Activated CD4-positive, alpha-beta T cell treated with anti-CD3 and anti-CD28 coated beads for 24 hours (primary cell): ENCODE measurements around the gene COL8A2.

Source experiments
- DNase-seq, 2 donors: peaks; one replicate each; pipeline ENCODE4 v3.0.0-alpha.2; 2020; ENCODE audit warnings: low read depth in 2 of 2

COL8A2 gene

DNA sequence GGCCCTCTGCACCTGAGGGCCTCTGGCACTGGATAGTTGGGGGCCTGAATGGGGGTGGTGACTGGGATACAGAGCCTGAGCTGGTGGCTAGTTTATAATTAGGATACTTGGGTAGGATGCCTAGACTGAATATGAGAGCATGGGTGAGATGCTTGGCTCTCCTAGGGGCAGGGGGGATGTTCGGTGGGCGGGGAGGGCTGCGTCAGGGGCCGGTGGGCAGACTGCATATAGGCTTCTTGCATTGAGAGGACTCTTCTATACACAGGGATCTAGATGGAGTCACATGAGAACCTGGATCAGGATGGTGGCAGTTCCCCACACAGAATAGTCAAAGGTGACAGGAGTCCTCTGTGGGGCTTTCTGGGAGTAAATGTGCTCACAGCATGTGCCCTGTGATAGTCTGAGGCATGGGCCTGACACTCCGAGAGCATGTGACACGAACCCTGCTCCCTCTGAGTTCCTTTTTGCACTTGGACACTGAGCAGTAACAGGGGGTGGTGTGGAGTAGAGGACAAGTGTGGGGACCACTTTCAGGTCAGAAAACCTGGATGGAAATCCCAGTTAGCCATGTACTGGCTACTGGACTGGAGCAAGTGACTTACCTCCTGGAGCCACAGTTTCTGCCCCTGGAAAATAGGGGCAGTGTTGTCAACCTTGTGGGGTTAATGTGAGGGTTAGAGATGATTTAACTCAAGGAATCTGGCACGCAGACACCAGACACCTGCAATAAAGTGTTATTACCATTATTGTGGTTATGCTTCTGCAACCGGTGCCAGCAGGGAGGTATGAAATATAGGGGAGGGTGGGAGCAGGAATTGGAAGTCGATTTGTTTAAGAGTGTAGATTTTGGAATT is 33.2 kb upstream of the COL8A2 start:
- DNase-seq = no peak

DNA sequence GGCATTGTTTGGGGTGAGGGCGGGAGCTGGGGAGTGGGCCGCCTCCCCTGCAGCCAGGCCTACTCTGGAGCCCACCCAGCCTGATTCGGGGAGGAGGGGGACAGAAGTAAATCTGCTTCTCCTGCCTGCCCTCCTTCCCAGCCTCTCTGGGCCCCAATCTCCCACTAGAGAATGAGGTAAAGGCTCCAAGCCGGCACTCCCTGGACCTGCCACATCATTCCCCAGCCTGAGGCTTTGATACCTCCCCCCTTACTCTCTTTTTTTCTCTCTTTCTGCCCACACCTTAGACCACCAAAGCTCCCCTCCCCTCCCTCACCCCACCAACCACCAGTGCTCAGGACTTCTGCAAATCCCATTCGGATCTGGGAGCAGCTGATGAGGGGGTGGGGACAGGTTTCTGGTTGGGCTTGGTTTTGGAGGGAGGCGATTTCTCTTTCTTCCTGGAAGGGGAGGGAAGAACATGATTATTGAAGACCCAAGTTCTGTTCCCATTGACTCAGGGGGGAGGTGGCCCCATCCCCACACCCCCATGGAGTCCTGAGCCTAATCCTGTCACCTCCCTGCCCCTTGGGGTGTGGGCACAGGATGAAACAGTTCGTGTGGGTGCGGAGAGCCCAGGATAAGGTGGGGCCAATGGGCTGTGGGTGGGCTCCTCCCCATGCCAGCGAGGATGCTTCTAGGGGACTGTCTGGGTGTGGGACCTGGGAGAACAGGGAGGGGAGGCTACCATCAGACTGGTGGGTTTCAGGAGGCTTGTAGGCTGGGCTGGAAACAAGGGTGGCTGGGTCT is 32.3 kb upstream of the COL8A2 start:
- DNase-seq = no peak

DNA sequence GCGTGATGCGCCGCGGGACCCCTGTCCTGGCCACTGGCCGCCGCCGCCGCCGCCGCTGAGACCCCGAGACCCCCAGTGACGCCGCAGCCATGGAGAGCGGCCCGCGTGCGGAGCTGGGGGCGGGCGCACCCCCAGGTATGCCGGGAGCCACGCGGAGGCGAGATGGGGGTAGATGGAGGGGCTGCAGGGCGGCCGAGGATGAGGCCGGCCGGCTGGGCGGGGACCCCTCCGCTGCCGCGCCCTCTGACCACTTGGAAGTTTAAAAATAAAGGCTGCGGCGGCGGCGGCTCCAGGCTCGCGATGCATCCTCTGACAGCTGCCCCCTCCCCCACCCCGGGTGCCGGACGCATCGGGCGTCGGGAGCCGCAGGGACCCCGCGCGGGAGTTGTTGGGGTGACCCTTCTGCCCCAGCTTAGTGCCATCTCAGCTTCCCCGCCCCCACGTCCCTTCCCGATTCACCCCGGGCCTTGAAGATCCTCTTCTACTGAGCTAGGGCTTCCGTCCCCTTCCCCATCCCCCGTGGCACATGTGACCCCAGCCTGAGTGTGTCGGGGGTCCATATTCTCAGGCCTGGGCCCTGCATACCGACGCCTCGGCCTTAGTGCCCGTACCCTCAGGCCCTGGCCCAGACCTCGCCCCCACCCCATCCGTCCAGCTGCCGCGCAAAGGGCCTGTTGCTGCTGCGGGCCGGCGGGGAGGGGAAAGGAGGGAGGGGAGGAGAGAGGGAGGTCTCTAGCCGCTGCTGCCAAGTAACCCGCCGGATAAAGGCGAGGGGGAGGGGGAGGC is 31.5 kb upstream of the COL8A2 start:
- DNase-seq = peak; percentile 42 to 52

DNA sequence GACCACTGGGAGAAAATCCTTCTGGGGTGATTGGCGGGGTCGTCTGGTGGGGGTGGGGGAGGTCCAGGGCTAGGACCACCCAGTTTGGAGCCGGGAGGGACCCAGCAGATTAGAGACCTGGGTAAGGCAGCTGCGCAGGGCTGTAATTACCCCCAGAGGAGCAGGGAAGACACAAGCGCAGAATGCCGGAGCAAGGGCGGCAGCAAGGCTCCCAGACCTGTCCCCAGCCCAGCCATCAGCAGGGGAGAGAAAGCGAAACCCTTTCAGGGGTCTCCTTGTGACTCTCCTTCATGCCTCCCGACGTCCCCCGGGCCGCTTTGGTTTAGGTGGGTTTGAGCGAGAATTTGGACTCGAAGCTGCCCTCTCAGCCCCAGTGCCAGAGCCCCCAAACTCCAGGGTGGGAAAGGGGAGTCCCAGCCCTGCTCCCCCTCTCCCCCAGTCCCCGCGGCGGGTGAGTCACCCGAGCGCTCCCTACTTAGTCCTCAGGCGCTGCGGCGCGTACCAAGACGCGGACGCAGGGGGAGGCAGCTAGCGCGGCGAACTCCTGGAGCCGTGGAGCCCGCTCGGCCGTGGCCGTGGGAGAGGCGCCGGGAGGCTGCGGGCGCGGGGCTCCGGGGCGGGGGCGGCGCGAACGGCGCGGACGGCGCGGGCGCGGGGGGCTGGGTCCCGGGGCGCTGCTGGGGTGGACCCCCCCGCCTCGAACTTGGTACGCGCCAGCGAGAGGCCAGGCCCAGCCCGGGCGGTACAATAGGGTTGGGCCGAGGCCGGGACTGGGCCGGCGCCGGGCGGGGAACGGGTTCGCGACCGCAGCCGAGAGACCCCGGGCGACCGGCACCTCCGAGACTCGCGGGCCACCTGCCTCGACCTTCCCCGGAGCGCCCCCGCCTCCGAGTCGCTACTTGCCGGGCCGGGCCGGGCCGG is 30.6 kb upstream of the COL8A2 start, which contains the start of gene MAP7D1:
Gene MAP7D1, plus strand, starts transcription at position 753 of the 921 bp plus-strand sequence. CDS start 258 bp downstream, outside the sequence.
- DNase-seq = peak; percentile 75

DNA sequence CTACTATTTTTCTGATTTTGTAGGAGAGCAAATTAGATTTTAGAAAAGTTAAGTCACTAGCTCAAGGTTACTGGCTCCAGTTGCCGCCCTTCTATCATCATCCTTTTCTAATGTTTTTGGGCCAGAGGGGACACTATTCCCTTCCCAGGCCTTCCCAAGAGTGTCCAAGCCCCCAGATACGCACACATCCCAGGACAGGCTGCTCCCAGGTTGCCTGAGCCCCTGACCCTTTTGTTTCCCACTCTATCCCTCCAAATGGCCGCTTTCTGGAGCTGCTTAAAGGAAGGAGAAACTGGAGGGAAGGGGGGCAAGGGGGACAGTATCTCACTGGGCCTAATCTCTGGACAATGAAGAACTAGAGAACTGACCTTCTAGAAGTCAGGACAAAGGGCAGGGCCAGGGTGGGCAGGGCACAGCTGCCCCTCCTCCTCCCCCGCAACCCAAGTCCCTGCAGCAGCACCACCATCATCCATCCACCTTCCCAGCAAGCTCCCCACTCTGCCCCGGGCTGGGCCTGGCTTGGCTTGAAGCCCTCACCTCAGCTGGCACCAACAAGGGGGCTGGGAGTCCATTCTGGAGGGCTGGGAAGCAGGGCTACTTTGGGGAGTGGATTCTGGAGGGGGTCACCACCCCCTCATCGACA is 29.9 kb upstream of the COL8A2 start:
- no peak for DNase-seq

DNA sequence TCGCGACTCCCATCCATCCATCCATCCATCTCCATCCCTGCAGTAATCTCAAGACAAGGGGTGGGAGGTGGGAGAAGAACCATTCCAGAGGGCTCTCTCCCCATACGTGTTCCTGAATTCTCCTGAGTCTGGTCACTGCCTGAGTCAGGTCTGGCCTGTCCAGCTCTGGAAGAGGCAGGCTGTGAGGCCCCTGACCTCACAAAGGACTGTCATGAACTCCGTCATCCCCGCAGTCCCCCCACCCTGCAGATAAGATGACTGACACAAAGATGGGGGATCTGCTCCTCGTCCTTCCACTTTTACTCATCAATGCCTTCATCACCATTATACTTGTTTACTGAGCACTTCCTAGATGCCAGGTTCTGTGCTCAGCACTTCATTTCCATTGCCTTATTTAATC is 29.3 kb upstream of the COL8A2 start:
- DNase-seq = no peak

DNA sequence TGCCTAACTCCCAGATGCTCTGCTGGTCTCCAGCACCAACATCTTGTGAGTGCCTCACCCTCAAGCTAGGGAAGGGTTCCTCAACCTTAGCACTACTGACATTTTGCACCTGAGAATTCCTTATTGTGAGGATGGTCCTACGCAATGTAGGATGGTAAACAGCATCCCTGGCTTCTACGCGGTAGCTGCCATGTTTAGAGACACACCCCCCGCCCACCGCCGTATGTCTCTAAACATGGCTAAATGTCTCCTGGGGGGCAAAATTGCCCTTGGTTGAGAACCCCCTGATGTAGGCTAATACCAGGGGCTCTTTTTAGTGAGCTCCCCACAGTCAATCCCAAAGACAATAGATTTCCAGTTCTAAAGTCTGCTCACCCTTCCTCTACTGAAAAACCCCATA is 28.5 kb upstream of the COL8A2 start:
- no peak for DNase-seq

DNA sequence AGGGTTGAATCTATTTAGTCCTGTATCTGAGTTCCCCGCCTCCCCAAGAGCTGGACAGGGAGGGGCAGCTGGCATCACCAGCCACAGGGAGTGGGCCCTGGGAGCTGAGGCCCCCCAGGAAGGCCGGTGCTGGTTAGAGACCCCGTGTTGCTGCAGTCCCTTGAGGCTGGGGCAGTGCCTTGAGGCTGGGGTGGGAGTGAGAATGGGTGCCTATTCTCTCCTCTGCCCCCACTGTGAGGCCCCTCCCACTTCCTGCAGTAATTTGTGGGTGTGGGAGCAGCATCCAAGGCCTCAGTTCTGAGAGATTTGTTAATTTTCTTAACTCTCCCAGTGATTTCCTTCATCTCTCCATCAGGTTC is 26.8 kb upstream of the COL8A2 start:
- no peak for DNase-seq

DNA sequence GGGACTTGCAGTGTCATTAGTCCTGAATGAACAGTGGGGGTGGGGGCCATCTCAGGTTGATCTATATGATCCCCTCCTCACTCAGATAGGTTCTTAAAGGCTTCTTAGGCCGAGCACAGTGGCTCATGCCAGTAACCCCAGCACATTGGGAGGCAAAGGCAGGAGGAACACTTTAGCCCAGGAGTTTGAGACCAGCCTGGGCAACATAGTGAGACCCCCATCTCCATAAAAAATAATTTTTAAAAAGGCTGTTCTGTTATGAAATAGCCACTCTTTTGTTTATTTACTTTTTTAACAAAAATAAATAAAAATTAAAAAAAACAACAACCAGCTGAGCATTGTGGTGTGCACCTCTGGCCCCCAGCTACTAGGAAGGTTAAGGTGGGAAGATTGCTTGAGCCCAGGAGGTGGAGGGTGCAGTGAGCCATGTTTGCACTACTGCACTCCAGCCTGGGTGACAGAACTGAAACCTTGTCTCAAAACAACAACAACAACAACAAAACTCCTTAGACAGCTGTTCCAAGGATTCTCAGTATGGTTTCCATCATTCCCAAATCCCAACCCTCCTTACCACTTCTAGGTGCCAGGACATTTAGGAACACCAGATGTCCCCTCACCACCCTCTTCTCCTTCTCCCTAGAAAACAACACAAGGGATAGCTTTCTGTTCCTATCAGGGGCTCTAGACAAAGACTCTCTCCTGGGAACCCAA is 26.3 kb upstream of the COL8A2 start:
- no peak for DNase-seq

DNA sequence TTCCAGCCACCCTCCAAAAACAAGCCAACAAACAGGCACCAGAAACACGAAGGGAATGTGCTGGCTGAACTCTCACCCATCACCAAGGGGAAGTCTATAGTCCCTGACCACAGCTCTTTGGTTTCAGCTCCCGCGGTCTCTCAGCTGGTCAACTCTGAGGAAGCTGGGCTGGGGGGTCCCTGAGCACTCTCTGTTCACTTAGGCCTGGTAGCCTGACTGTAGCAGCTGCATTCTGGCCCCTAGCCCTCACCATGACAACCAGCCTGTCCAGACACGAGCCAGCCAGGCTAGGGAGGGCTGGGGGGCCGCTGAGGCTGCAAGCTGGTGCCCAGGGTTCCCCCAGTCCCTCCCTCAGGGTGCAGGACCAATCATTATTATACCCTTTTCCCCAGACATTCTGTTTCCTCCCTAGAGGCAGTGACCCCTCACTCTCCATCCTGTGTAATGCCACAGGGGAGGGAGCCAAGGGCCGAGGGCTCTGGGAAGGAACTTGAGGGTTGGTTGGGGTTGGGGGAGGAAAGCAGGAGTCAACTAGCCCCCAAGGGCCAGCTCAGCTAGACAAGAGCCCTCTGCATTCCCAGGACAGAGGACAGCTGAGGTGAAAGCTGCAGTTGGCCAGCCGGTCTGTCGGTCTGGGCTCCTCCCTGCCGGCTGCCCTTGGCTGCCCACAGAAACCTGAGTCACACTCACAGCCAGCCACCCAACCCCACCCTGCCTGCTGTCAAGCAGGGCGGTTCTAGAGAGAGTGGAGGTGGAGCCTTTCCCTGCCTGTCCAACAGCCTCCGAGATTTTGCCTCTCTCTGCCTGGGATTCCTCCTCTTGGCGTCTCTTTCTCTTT is 25.5 kb upstream of the COL8A2 start:
- DNase-seq = peak; percentile 48 to 61

DNA sequence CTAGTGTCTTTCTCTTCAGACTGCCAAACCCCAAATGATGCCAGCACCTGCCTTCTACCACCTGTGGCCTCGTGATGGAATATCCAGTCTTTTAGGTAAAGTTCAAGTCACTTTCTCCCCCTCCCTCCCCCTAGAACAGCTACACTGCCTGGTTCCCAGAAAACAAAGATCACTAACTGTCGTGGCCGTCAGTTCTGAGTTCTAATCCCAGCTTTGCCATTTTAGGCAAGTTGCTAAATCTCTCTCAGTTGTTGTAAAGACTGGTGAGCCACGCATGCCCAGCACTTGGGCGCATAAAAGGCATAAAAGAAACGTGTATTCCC is 24.9 kb upstream of the COL8A2 start:
- DNase-seq = no peak

DNA sequence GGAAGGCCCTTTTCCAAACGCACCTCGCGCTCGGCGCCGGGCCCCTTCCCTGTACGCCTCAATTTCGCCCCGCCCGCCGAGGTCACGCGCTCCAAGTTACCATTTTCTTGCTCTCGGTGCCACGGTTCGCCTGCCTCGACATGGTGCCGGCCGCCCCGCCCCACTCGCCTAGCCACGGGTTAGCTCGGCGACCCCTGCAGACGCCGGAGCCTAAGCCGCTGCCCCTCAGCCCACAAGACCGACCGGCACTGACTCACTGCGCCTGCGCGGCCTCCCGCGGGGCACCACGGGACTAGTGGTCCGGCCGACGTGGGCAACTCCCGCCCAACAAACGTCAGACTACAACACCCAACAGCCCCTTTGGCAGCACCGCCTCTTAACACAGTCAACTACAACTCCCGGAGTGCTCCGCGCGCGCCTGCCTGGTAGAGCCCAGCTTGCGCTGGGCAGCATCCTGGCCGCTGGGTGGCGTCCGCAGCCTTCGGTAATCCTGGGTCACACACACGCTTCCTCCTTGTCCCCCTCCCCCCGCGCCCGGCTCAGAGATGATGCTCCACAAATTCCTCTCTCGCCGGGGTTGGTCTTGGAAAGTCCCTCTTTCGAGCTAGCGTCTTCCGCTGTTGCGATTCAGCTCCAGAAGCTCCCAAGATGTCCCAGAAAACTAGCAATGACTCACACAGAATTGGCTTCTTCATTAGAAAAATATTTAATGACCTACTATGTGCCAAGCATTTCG is 24.4 kb upstream of the COL8A2 start, which contains the start of gene TRAPPC3:
Gene TRAPPC3, minus strand, starts transcription at position 250 of the 736 bp plus-strand sequence. Its CDS starts 108 bp downstream, at position 142.
- peak; percentile 99 to 100 for DNase-seq

DNA sequence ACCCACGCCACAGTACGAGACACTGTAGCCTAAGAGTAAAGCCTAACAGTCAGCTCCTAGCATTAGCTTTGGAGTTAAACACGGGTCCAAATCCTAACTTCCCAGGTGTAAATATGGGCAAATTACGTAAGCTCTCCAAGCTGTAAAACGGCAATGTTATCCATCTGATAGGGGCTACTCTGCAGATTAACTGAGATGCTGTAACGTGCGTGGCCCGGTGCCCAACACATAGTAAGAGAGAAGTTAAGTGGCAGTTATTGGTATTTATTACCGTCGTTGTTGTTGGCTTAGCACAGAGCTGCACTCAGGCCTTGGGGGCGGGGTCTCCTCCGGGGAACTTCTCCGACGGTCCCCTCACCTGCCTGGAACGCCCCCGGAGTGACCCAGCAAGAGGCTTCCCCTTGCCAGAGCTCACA is 23.8 kb upstream of the COL8A2 start:
- no peak for DNase-seq

DNA sequence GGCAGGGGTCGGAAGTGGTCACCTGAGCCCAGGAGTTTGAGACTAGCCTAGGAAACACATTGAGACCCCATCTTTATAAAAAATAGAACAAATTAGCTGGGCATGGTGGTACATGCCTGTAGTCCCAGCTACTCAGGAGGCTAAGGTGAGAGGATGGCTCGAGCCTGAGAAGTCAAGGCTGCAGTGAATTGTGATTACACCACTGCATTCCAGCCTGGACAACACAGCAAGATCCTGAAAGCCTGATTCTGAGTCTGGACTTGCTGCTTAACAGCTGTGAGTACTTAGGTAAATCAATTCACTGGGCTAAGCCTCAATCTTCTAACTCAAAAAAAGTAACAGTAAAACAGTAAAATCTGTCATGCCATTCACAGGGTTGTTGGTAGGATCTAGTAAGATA is 19.4 kb upstream of the COL8A2 start:
- DNase-seq = no peak

DNA sequence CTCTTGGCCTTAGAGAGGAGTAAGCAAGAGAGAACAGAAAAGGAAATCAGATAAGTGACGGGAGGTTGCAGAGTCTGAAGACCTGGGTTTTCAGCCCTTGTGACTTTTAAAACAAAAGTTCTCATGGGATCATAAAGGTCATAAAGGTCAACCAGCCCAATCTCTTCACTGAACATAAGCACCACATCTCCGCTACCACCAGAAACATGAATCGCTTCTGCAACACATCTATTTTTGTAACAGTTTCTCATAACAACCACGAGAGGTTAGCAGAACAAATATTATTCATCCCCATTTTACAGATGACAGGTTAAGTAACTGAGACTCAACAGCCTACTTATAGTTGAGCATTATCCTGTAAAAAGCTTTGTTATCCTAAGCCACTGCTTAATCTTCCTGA is 18.4 kb upstream of the COL8A2 start:
- no peak for DNase-seq

DNA sequence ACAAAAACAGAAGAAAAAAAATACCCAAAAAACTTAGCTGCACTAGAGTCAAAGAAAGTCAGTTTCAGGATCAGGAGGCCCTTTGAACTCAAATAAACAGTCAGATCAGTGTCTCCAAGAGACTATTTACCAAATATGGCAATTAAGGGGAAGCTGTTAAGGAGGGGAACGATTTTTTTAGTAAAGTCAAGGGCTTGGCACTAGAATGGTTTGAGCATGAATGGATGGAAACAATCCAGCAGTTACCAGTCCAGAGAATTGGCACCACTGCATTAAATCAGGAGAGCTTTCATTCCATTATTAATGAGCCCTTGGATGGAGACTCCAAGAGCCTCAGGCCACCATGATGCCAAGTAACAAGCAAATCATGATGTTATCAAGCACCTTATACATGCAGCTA is 17.1 kb upstream of the COL8A2 start:
- no peak for DNase-seq

DNA sequence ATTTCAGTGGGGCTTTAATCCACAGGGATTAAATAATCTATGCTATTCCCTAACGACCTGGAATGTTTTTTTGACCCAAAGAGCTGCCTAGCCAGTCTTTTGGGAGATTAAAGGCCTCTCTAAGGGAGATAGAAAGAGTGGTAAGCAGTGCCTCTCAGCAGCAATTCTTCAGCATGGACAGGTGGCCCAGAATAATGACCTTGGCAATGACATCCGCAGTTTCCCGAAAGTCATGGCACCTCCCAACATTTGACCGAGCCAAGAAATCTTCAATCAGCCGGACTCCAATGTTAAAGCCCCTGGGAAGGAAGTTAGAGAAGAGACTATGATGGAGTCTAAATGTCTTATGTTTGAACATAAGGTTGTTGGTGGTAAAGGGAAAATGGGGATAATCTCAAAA is 14.5 kb upstream of the COL8A2 start:
- no peak for DNase-seq

DNA sequence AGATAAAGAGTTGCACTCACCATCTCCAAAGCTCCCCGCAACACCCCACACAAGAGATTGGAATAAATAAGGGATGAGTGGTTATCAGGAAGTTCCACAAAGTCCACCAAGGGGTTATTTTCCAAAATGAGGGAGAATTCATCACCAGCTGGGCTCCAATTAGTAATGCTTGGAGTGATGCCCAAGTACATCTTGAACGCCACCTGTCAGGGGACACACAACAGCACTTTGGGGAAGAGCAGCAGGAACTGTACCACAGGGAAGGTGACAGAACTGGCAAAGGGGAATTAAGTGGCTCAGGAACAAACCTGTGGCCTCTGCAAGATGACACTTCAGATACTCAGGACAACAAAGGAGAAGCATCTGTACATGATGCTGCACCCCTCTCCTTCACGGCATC is 12.8 kb upstream of the COL8A2 start:
- no peak for DNase-seq
